ENCODE measurements around the gene SFRP2. TPM values are rescaled to one million over a fixed set of nuclear protein-coding genes. Genes with fewer than 3 reads are reported as not detected.
A peak's percentile ranks its signal among the peaks of the same experiment; 100 is the strongest.

SFRP2 gene
- total and polyA plus RNA-seq, 2 donors from 2014 or later: 4.1 TPM; not detected in 1

GRCh38 chr4:153790500-153790865, 1.6 kb upstream of the SFRP2 start:
- Histone ChIP-seq H3K9me3 (ENCODE audit: control insufficient read depth in 2 of 3, insufficient read depth in 1 of 3, low read length in 3 of 3) (no peaks in the 10 kb centered on the region), H3K27ac (ENCODE audit: low read depth in 2 of 2, low read length in 2 of 2) (no peak overlapping the region), H3K27me3 (ENCODE audit: control insufficient read depth, insufficient read depth, low read length) (peaks cover 19% of the 10 kb centered on the region), H3K4me1 (ENCODE audit: control insufficient read depth in 2 of 3, insufficient read depth in 2 of 3, low read depth in 1 of 3, low read length in 3 of 3) (peaks cover 0 to 11% (median 0%) of the 10 kb centered on the region in 3 donors), H3K9ac (ENCODE audit: low read length in 3 of 3) (no peak overlapping the region), H3K36me3 (ENCODE audit: control insufficient read depth in 2 of 3, insufficient read depth in 3 of 3, low read length in 3 of 3) (no peaks in the 10 kb centered on the region), H3K4me3 (ENCODE audit: low read length in 3 of 3) (no peak overlapping the region)
- intact Hi-C loops (cut with DNase I): no loop called here
- DNase-seq (peak in 1 of 5 donors; percentile 45), FAIRE-seq (no peak)
- TF ChIP-seq, protein P1, sequence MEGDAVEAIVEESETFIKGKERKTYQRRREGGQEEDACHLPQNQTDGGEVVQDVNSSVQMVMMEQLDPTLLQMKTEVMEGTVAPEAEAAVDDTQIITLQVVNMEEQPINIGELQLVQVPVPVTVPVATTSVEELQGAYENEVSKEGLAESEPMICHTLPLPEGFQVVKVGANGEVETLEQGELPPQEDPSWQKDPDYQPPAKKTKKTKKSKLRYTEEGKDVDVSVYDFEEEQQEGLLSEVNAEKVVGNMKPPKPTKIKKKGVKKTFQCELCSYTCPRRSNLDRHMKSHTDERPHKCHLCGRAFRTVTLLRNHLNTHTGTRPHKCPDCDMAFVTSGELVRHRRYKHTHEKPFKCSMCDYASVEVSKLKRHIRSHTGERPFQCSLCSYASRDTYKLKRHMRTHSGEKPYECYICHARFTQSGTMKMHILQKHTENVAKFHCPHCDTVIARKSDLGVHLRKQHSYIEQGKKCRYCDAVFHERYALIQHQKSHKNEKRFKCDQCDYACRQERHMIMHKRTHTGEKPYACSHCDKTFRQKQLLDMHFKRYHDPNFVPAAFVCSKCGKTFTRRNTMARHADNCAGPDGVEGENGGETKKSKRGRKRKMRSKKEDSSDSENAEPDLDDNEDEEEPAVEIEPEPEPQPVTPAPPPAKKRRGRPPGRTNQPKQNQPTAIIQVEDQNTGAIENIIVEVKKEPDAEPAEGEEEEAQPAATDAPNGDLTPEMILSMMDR (IDR thresholded peaks at IDR 0.05; ENCODE audit: borderline replicate concordance, extremely low read depth, insufficient read depth): no peak

DNA sequence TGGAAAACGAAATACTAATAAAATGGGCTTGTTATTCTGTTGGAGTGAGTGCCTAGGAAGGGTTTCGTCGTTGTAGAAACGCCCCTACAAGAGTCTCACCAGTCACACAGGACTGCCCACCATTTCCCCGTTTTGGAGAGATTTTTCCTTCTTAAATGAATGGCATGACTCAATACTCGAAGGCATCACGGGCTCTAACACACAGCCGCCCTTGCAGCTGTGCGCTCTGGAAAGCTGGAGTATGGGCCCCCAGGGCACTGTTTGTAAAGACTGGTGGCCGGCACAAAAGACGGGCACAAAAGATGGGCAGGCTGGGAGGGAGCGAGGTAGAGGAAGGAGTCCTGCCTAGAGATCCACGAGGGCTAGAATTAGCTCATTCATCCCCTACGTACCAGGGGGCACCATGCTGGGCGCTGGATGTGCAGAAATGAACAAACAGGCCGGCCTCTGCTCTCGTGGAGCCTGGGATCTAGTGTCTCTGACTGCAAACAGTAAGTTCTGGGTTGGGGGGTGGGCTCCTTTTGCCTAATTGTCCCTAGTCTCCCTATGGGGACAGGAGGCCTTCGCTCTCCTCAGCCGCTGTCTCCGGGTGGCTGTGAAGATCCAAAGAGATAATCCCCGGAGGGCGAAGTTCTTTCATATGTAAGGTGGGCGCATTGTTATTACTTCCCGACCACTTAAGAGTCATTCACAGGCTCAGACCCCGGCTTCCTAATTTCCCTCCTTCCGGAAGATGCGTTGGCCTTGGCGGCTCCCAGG, 1.0 kb upstream of the SFRP2 start:
- H3K4me3 ChIP-seq (ENCODE audit: low read length in 3 of 3): no peak overlapping the region
- no peak for FAIRE-seq
- peak; percentile 29 to 60 (median 51) for DNase-seq

DNA sequence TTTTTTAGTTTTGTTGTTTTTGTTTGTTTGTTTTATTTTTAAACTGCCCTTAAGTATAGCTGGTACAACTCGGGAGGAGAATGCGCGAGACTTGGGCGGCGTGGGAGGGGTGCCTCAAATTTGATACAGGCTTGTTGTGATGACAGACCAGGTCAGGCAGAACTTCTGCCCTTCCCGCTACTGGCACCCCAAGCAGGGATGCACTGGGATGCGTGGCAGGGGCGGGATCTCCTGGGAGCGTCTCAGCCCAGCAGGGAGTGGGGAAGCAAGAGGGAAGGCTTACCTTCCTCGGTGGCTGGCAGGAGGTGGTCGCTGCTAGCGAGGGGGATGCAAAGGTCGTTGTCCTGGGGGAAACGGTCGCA, 851 bp downstream of the SFRP2 start:
- no peak for FAIRE-seq
- peaks cover 19% of the 10 kb centered on the region for H3K27me3 ChIP-seq (ENCODE audit: control insufficient read depth, insufficient read depth, low read length)

More for the DNA sequence above, 1.0 kb upstream of the SFRP2 start:
- Histone ChIP-seq H3K9ac (ENCODE audit: low read length in 3 of 3) (no peak overlapping the region), H3K27me3 (ENCODE audit: control insufficient read depth, insufficient read depth, low read length) (peaks cover 19% of the 10 kb centered on the region), H3K9me3 (ENCODE audit: control insufficient read depth in 2 of 3, insufficient read depth in 1 of 3, low read length in 3 of 3) (no peaks in the 10 kb centered on the region), H3K36me3 (ENCODE audit: control insufficient read depth in 2 of 3, insufficient read depth in 3 of 3, low read length in 3 of 3) (no peaks in the 10 kb centered on the region), H3K27ac (ENCODE audit: low read depth in 2 of 2, low read length in 2 of 2) (no peak overlapping the region), H3K4me1 (ENCODE audit: control insufficient read depth in 2 of 3, insufficient read depth in 2 of 3, low read depth in 1 of 3, low read length in 3 of 3) (peaks cover 0 to 11% (median 0%) of the 10 kb centered on the region in 3 donors)
- TF ChIP-seq, protein P1 (IDR thresholded peaks at IDR 0.05; ENCODE audit: borderline replicate concordance, extremely low read depth, insufficient read depth): no peak
- intact Hi-C loops (cut with DNase I): no loop called here

More for the DNA sequence above, 851 bp downstream of the SFRP2 start:
- peak overlapping the region in 1 of 3 donors; percentile 1 for H3K4me3 ChIP-seq (ENCODE audit: low read length in 3 of 3)
- intact Hi-C loops (cut with DNase I): no loop called here
- no peak overlapping the region for H3K9ac ChIP-seq (ENCODE audit: low read length in 3 of 3)
- no peak overlapping the region for H3K27ac ChIP-seq (ENCODE audit: low read depth in 2 of 2, low read length in 2 of 2)
- no peaks in the 10 kb centered on the region for H3K36me3 ChIP-seq (ENCODE audit: control insufficient read depth in 2 of 3, insufficient read depth in 3 of 3, low read length in 3 of 3)
- TF ChIP-seq, protein P1 (IDR thresholded peaks at IDR 0.05; ENCODE audit: borderline replicate concordance, extremely low read depth, insufficient read depth): no peak
- DNase-seq: peak in 4 of 5 donors; percentile 48 to 76 (median 51)
- no peaks in the 10 kb centered on the region for H3K9me3 ChIP-seq (ENCODE audit: control insufficient read depth in 2 of 3, insufficient read depth in 1 of 3, low read length in 3 of 3)
- H3K4me1 ChIP-seq (ENCODE audit: control insufficient read depth in 2 of 3, insufficient read depth in 2 of 3, low read depth in 1 of 3, low read length in 3 of 3): peaks cover 0 to 11% (median 0%) of the 10 kb centered on the region in 3 donors

All from kidney (tissue), 14 donors.